HepG2 (cell line): ENCODE results near the gene CSNK1D. TPM values are rescaled to one million over a fixed set of nuclear protein-coding genes. Genes with fewer than 3 reads are reported as not detected.

Experiments used
- NR2F1 ChIP-seq, 2 experiments: fragments of 450-650 bp in 1 of 2; formaldehyde crosslinking in 1 of 2; IDR thresholded peaks; 2 replicates each; pipeline versions ENCODE4 v1.5.0 to v1.6.1; 2016 to 2020; ENCODE audit warnings: mild to moderate bottlenecking in 1 of 2, missing compliant biosample characterization in 1 of 2, missing genetic modification reagents in 1 of 2, moderate library complexity in 1 of 2
- SAFB2 ChIP-seq: sonication (generic); formaldehyde crosslinking; IDR thresholded peaks from 2 replicates; pipeline ENCODE4 v1.5.1; 2020; ENCODE audit warnings: missing genetic modification reagents, low read depth, mild to moderate bottlenecking, borderline replicate concordance
- TARDBP ChIP-seq: sonication (generic); formaldehyde crosslinking; IDR thresholded peaks from 2 replicates; pipeline ENCODE4 v1.8.0; 2022; ENCODE audit warnings: mild to moderate bottlenecking, missing genetic modification reagents
- ZBTB3 ChIP-seq: sonication (generic); formaldehyde crosslinking; IDR thresholded peaks from 2 replicates; pipeline ENCODE4 v1.4.0; 2020; ENCODE audit warnings: low read depth, mild to moderate bottlenecking, moderate library complexity, missing genetic modification reagents, borderline replicate concordance
- ZNF10 ChIP-seq: sonication (generic); formaldehyde crosslinking; IDR thresholded peaks from 2 replicates; pipeline ENCODE4 v1.4.0; 2020; ENCODE audit warnings: mild to moderate bottlenecking, low read depth, missing genetic modification reagents, borderline replicate concordance
- ZNF124 ChIP-seq: sonication (generic); formaldehyde crosslinking; IDR thresholded peaks from 2 replicates; pipeline ENCODE4 v1.4.0; 2020; ENCODE audit warnings: missing genetic modification reagents
- ZNF44 ChIP-seq: sonication (generic); formaldehyde crosslinking; IDR thresholded peaks from 2 replicates; pipeline ENCODE4 v1.5.1; 2020; ENCODE audit warnings: mild to moderate bottlenecking, missing genetic modification reagents
- ZNF552 ChIP-seq: sonication (generic); formaldehyde crosslinking; IDR thresholded peaks from 2 replicates; pipeline ENCODE4 v1.9.0; 2022; ENCODE audit warnings: missing genetic modification reagents, mild to moderate bottlenecking, borderline replicate concordance
- ZNF83 ChIP-seq: sonication (generic); formaldehyde crosslinking; IDR thresholded peaks from 2 replicates; pipeline ENCODE4 v1.4.0; 2020; ENCODE audit warnings: missing genetic modification reagents, mild to moderate bottlenecking, borderline replicate concordance
- polyA plus RNA-seq, 8 experiments: library from polyadenylated mRNA; depleted of rRNA in 3 of 8; stranded (reverse) in 7 of 8; unstranded in 1 of 8; fragments of >200 nt; fragmentation: Illumina TruSeq in 4 of 8; extraction: Trizol in 4 of 8; gene quantifications; 2 replicates each; pipeline versions ENCODE4 v1.2.1 to v1.2.3, GENCODE V29; 2011 to 2016; ENCODE audit warnings: low read depth in 4 of 8, missing spikeins in 1 of 8, mixed read lengths in 1 of 8; ENCODE audit not compliant: insufficient read depth in 1 of 8
- total RNA-seq, 5 experiments: library from RNA; depleted of rRNA; stranded (reverse); fragments of >200 nt; fragmentation: Illumina TruSeq; extraction: Trizol; gene quantifications; 2 replicates each; pipeline ENCODE4 v1.2.3, GENCODE V29; 2016; ENCODE audit warnings: low read depth in 1 of 5
- TF ChIP-seq, protein P1 (sequence below): IDR thresholded peaks from 2 replicates; pipeline ENCODE4 v1.6.1; 2012; ENCODE audit warnings: inconsistent platforms
- TF ChIP-seq, protein P2 (sequence below): sonication (generic); formaldehyde crosslinking; IDR thresholded peaks from 2 replicates; pipeline ENCODE4 v1.4.0; 2020; ENCODE audit warnings: missing genetic modification reagents
- TF ChIP-seq, protein P3 (sequence below): sonication (generic); formaldehyde crosslinking; IDR thresholded peaks from 2 replicates; pipeline ENCODE4 v1.5.1; 2020; ENCODE audit warnings: mild to moderate bottlenecking, missing genetic modification reagents, borderline replicate concordance
- TF ChIP-seq, protein P4 (sequence below): sonication (generic); formaldehyde crosslinking; IDR thresholded peaks from 2 replicates; pipeline ENCODE4 v1.5.0; 2020; ENCODE audit warnings: mild to moderate bottlenecking, missing genetic modification reagents, borderline replicate concordance

Gene CSNK1D
- total and polyA plus RNA-seq, 2 of the 13 experiments (the other 11 are each of a cell fraction or from before 2014, with no cell fraction given) = 31.5 to 128 TPM

DNA sequence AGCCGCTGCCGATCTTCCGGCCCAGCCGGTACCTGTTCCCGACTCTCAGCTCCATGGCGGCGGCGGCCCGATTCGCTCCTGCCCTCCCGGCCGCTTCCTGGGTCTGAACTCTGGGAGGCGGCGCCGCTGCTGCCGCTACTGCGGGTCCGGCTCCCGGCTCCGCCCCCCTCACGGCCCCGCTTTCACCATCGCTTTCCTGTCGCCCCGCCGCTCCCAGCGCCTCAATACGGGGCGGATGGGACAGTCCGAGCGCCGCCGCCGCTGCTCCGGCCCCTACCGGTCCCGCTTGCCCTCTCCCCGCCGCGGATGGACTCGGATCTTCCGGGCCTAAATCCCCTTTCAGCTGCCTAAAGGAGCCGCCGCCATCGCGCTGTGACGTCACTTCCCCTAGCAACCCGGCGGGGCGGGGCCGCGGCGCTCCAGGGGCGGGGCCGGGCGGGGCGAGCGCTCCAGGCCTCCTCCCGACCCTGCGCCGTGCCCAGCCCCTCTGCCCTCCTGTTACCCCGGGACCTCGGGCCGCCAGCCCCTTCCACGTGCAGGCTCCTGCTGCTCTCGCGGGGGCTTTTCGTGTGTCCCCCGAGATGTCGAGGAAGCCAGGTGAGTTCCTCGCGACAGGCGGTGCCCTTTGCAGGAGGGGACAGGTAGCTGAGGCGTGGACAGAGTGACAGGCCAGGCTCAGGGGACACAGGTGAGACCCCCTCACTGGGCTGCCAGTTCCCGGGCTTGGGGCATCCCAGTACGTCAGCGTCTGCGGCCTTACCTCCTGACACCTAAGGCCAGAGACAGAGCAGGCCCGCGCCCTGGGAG, at the start of gene CSNK1D (continued):
- TF ChIP-seq TARDBP (CRISPR knock-in tag) (peak; percentile 76; the same call in 1 of the 2 replicates), ZNF552 (CRISPR knock-in tag) (peak; percentile 60; the same call in 1 of the 2 replicates), NR2F1 (CRISPR knock-in tag; IDR thresholded peaks at IDR 0.05) (peak; percentile 21 to 45; a peak in 3 of 4 replicates), ZBTB3 (CRISPR knock-in tag) (0 out of 2 replicates have a peak, but pooled peaks have one; percentile 74), ZNF124 (CRISPR knock-in tag) (peak; percentile 82; the same call in 1 of the 2 replicates), ZNF83 (peak; percentile 23; the same call in 1 of the 2 replicates), SAFB2 (CRISPR knock-in tag) (no peak), ZNF44 (CRISPR knock-in tag) (peak; percentile 90; the same call in 1 of the 2 replicates), ZNF10 (CRISPR knock-in tag) (no peak)
- TF ChIP-seq, protein P1, sequence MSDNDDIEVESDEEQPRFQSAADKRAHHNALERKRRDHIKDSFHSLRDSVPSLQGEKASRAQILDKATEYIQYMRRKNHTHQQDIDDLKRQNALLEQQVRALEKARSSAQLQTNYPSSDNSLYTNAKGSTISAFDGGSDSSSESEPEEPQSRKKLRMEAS = peak; percentile 89
- TF ChIP-seq, protein P2, sequence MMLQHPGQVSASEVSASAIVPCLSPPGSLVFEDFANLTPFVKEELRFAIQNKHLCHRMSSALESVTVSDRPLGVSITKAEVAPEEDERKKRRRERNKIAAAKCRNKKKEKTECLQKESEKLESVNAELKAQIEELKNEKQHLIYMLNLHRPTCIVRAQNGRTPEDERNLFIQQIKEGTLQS (CRISPR knock-in tag) = peak; percentile 68
- TF ChIP-seq, protein P3, sequence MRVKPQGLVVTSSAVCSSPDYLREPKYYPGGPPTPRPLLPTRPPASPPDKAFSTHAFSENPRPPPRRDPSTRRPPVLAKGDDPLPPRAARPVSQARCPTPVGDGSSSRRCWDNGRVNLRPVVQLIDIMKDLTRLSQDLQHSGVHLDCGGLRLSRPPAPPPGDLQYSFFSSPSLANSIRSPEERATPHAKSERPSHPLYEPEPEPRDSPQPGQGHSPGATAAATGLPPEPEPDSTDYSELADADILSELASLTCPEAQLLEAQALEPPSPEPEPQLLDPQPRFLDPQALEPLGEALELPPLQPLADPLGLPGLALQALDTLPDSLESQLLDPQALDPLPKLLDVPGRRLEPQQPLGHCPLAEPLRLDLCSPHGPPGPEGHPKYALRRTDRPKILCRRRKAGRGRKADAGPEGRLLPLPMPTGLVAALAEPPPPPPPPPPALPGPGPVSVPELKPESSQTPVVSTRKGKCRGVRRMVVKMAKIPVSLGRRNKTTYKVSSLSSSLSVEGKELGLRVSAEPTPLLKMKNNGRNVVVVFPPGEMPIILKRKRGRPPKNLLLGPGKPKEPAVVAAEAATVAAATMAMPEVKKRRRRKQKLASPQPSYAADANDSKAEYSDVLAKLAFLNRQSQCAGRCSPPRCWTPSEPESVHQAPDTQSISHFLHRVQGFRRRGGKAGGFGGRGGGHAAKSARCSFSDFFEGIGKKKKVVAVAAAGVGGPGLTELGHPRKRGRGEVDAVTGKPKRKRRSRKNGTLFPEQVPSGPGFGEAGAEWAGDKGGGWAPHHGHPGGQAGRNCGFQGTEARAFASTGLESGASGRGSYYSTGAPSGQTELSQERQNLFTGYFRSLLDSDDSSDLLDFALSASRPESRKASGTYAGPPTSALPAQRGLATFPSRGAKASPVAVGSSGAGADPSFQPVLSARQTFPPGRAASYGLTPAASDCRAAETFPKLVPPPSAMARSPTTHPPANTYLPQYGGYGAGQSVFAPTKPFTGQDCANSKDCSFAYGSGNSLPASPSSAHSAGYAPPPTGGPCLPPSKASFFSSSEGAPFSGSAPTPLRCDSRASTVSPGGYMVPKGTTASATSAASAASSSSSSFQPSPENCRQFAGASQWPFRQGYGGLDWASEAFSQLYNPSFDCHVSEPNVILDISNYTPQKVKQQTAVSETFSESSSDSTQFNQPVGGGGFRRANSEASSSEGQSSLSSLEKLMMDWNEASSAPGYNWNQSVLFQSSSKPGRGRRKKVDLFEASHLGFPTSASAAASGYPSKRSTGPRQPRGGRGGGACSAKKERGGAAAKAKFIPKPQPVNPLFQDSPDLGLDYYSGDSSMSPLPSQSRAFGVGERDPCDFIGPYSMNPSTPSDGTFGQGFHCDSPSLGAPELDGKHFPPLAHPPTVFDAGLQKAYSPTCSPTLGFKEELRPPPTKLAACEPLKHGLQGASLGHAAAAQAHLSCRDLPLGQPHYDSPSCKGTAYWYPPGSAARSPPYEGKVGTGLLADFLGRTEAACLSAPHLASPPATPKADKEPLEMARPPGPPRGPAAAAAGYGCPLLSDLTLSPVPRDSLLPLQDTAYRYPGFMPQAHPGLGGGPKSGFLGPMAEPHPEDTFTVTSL = 0 out of 2 replicates have a peak, but pooled peaks have one; percentile 24
- TF ChIP-seq, protein P4, sequence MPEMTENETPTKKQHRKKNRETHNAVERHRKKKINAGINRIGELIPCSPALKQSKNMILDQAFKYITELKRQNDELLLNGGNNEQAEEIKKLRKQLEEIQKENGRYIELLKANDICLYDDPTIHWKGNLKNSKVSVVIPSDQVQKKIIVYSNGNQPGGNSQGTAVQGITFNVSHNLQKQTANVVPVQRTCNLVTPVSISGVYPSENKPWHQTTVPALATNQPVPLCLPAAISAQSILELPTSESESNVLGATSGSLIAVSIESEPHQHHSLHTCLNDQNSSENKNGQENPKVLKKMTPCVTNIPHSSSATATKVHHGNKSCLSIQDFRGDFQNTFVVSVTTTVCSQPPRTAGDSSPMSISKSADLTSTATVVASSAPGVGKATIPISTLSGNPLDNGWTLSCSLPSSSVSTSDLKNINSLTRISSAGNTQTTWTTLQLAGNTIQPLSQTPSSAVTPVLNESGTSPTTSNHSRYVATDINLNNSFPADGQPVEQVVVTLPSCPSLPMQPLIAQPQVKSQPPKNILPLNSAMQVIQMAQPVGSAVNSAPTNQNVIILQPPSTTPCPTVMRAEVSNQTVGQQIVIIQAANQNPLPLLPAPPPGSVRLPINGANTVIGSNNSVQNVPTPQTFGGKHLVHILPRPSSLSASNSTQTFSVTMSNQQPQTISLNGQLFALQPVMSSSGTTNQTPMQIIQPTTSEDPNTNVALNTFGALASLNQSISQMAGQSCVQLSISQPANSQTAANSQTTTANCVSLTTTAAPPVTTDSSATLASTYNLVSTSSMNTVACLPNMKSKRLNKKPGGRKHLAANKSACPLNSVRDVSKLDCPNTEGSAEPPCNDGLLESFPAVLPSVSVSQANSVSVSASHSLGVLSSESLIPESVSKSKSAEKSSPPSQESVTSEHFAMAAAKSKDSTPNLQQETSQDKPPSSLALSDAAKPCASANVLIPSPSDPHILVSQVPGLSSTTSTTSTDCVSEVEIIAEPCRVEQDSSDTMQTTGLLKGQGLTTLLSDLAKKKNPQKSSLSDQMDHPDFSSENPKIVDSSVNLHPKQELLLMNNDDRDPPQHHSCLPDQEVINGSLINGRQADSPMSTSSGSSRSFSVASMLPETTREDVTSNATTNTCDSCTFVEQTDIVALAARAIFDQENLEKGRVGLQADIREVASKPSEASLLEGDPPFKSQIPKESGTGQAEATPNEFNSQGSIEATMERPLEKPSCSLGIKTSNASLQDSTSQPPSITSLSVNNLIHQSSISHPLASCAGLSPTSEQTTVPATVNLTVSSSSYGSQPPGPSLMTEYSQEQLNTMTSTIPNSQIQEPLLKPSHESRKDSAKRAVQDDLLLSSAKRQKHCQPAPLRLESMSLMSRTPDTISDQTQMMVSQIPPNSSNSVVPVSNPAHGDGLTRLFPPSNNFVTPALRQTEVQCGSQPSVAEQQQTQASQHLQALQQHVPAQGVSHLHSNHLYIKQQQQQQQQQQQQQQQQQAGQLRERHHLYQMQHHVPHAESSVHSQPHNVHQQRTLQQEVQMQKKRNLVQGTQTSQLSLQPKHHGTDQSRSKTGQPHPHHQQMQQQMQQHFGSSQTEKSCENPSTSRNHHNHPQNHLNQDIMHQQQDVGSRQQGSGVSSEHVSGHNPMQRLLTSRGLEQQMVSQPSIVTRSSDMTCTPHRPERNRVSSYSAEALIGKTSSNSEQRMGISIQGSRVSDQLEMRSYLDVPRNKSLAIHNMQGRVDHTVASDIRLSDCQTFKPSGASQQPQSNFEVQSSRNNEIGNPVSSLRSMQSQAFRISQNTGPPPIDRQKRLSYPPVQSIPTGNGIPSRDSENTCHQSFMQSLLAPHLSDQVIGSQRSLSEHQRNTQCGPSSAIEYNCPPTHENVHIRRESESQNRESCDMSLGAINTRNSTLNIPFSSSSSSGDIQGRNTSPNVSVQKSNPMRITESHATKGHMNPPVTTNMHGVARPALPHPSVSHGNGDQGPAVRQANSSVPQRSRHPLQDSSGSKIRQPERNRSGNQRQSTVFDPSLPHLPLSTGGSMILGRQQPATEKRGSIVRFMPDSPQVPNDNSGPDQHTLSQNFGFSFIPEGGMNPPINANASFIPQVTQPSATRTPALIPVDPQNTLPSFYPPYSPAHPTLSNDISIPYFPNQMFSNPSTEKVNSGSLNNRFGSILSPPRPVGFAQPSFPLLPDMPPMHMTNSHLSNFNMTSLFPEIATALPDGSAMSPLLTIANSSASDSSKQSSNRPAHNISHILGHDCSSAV (CRISPR knock-in tag) = no peak
